Measurements from ENCODE around the gene AP3B2. TPM values are rescaled to one million over a fixed set of nuclear protein-coding genes. Genes with fewer than 3 reads are reported as not detected.
A peak's percentile ranks its signal among the peaks of the same experiment; 100 is the strongest.
"Not testable (repeated sequence)": the region's sequence is repeated elsewhere in the genome, so short reads cannot be mapped to it uniquely, and the experiment has no call there.

Gene AP3B2
- total RNA-seq, 2 donors from 2014 or later, result 0.51 TPM; not detected in 1

- H3K4me1 ChIP-seq, result peaks cover 0 to 14% of the 10 kb centered on the region in 2 donors
- no peaks in the 10 kb centered on the region for H3K36me3 ChIP-seq
- H3K27me3 ChIP-seq, result no peaks in the 10 kb centered on the region
- H3K9me3 ChIP-seq, result no peaks in the 10 kb centered on the region
- H3K4me3 ChIP-seq, result peak overlapping the region; percentile 48 to 69
- no peak for DNase-seq (ENCODE audit: low spot score)
- no peak overlapping the region for H3K27ac ChIP-seq
- no peak for TF ChIP-seq CTCF (IDR thresholded peaks at IDR 0.05)
These were observed 624 bp downstream of the AP3B2 start for GRCh38 chr15:82709081-82709420.

DNA sequence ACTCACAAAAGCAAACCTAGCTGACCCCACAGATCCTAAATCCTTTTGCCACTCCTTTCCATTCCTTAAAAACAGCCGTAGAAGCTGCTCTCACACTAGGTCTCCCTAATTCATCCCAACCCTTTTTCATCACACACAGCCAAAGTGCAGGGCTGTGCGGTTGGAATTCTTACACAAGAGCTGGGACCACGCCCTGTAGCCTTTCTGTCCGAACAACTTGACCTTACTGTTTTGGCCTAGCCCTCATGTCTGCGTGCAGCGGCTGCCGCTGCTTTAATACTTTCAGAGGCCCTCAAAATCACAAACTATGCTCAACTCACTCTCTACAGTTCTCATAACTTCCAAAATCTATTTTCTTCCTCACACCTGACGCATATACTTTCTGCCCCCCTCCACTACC, 3.8 kb downstream of the AP3B2 start:
- H3K4me1 ChIP-seq, result peaks cover 0 to 14% of the 10 kb centered on the region in 2 donors
- H3K9me3 ChIP-seq; H3K4me3 ChIP-seq; H3K27ac ChIP-seq; DNase-seq (ENCODE audit: low spot score); H3K36me3 ChIP-seq; H3K27me3 ChIP-seq: not testable (repeated sequence)

GRCh38 chr15:82699726-82700125, 9.9 kb downstream of the AP3B2 start:
- no peak for TF ChIP-seq CTCF (IDR thresholded peaks at IDR 0.05)
- Histone ChIP-seq H3K27ac (no peak overlapping the region), H3K36me3 (no peaks in the 10 kb centered on the region), H3K9me3 (no peaks in the 10 kb centered on the region), H3K4me3 (no peak overlapping the region), H3K4me1 (no peaks in the 10 kb centered on the region), H3K27me3 (no peaks in the 10 kb centered on the region)
- DNase-seq (ENCODE audit: low spot score), result no peak

GRCh38 chr15:82698711-82699345, 10.8 kb downstream of the AP3B2 start:
- no peak for DNase-seq (ENCODE audit: low spot score)
- H3K4me3 ChIP-seq, result no peak overlapping the region
- H3K27ac ChIP-seq, result no peak overlapping the region
- no peaks in the 10 kb centered on the region for H3K36me3 ChIP-seq
- no peak for TF ChIP-seq CTCF (IDR thresholded peaks at IDR 0.05)
- H3K27me3 ChIP-seq, result no peaks in the 10 kb centered on the region
- no peaks in the 10 kb centered on the region for H3K4me1 ChIP-seq
- H3K9me3 ChIP-seq, result no peaks in the 10 kb centered on the region

DNA sequence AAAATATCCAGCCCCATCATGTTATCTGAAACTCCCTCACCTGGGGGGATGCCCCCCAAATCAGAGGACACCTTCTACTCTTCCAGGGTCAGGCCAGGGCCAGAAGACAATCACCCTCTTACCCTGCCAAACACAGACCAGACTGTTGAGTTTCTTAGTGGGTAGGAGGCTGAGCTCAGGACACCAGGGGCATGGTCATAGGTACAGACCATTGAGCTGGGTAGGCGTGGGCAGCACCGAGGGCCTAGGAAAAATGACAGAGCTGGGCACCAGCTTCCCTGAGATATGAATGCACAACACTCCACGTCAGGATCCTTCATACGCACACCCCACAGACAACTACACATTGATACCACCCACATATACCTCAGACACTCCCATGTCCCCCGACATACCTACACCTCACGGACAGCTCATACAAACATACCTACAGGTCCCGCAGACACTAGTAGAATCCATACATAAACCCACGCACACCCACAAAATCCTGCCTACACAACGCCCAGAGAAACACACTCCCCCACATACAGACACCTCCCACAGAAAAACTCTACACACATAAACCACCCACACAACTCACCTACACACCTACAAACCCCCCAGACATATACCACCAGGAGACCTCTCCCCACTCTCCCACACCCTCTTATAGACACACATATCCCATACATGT, 11.8 kb downstream of the AP3B2 start:
- Histone ChIP-seq H3K27me3 (no peaks in the 10 kb centered on the region), H3K9me3 (no peaks in the 10 kb centered on the region), H3K27ac (no peak overlapping the region), H3K4me3 (no peak overlapping the region), H3K36me3 (no peaks in the 10 kb centered on the region), H3K4me1 (no peaks in the 10 kb centered on the region)
- no peak for DNase-seq (ENCODE audit: low spot score)
- TF ChIP-seq CTCF (IDR thresholded peaks at IDR 0.05), result no peak

- Histone ChIP-seq H3K36me3 (no peaks in the 10 kb centered on the region), H3K4me3 (no peak overlapping the region), H3K9me3 (no peaks in the 10 kb centered on the region), H3K27ac (no peak overlapping the region), H3K4me1 (no peaks in the 10 kb centered on the region), H3K27me3 (no peaks in the 10 kb centered on the region)
- TF ChIP-seq CTCF (IDR thresholded peaks at IDR 0.05), result no peak
- no peak for DNase-seq (ENCODE audit: low spot score)
These were observed 17.5 kb downstream of the AP3B2 start for GRCh38 chr15:82692171-82692570.
